GM21390 (cell line): ENCODE results near the gene KSR1.
A peak's percentile ranks its signal among the peaks of the same experiment; 100 is the strongest.

Experiments used
- ATAC-seq: cut with Tn5 transposase; IDR thresholded peaks from one replicate; pipeline ENCODE4 v1.9.1; 2021; ENCODE audit not compliant: unreplicated experiment

The KSR1 gene

GRCh38 chr17:27566671-27567562 is 110.7 kb downstream of the KSR1 start:
- ATAC-seq = no peak

- ATAC-seq = no peak
These were observed 111.3 kb downstream of the KSR1 start for GRCh38 chr17:27567563-27567859.

GRCh38 chr17:27568216-27568615 is 112.0 kb downstream of the KSR1 start:
- no peak for ATAC-seq

GRCh38 chr17:27568811-27569210 is 112.6 kb downstream of the KSR1 start:
- no peak for ATAC-seq

GRCh38 chr17:27569257-27569722 is 113.0 kb downstream of the KSR1 start:
- ATAC-seq = no peak

GRCh38 chr17:27569884-27570577 is 113.8 kb downstream of the KSR1 start:
- no peak for ATAC-seq

GRCh38 chr17:27570578-27570914 is 114.3 kb downstream of the KSR1 start:
- no peak for ATAC-seq

- ATAC-seq = no peak
These were observed 115.5 kb downstream of the KSR1 start for GRCh38 chr17:27571563-27572352.

GRCh38 chr17:27572665-27573064 is 116.4 kb downstream of the KSR1 start:
- no peak for ATAC-seq

- ATAC-seq = no peak
These were observed 117.3 kb downstream of the KSR1 start for GRCh38 chr17:27573548-27573947.

- no peak for ATAC-seq
These were observed 117.8 kb downstream of the KSR1 start for GRCh38 chr17:27573971-27574525.

- no peak for ATAC-seq
These were observed 119.1 kb downstream of the KSR1 start for GRCh38 chr17:27575096-27575911.

GRCh38 chr17:27575912-27576252 is 119.6 kb downstream of the KSR1 start:
- no peak for ATAC-seq

- ATAC-seq = no peak
These were observed 120.3 kb downstream of the KSR1 start for GRCh38 chr17:27576477-27577083.

- ATAC-seq = no peak
These were observed 121.0 kb downstream of the KSR1 start for GRCh38 chr17:27577121-27577761.

- ATAC-seq = no peak
These were observed 121.9 kb downstream of the KSR1 start for GRCh38 chr17:27577884-27578717.

- ATAC-seq = peak; percentile 71
These were observed 122.5 kb downstream of the KSR1 start for GRCh38 chr17:27578718-27579085.

- ATAC-seq = peak; percentile 26
These were observed 123.1 kb downstream of the KSR1 start for GRCh38 chr17:27579304-27579703.

GRCh38 chr17:27579897-27580321 is 123.7 kb downstream of the KSR1 start:
- ATAC-seq = no peak
